ENCODE measurements around the gene TRIM72.

DNA sequence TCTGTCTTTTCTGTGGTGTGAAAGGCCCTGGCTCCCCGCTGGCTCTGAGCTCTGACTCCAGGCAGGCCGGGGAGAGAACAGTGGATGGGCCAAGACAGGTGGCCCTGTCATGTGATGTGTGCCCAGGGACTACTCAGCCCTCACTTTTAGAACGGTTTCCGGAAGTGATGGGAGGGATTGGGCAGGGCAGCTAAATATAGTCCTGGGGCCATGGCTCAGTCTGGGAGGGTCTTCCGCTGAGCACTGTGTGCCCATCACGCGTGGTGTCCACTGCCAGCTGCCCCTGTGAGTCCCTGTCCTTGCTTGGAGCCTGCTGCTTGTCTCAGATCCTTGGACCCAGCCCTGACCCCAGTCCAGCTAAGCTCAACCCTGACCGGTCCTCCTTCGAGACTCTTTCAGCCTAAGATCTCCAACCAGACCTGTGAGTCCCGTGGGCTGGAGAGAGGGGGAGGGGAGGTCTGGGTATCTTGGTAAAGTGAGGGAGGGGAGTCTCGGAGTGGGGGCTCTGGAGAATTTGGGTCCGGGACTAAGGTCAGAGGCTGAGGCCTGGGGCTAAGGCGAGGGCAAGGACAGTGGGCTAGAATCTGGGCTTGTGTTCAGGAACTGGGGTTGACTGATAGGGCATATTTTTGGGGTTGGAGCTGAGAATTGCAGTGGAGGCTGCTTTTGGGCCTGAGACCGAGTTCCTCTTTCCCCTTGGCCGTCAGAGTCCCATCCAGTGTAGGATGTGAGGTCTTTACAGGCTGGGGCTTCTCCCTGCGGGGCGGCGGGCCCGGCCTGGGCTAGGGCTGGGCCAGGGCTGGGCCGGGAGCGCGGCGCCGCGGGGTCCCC is at the start of gene TRIM72:
- no peak for TF ChIP-seq CTCF (conservative IDR thresholded peaks at IDR 0.05 in 1 of 2, IDR thresholded peaks at IDR 0.05 in 1 of 2; ENCODE audit: extremely low read depth in 1 of 2, insufficient read depth in 1 of 2, low read depth in 1 of 2, low read length in 2 of 2)
- TF ChIP-seq EZH2 (IDR thresholded peaks at IDR 0.05; ENCODE audit: borderline replicate concordance, low read length), result no peak
